Activated T-helper 1 cell treated with anti-CD3 and anti-CD28 coated beads, Interleukin-12 subunit alpha, Interleukin-12 subunit beta, Interleukin-2, Interleukin-4 antibody, amounts not matched to agents 30 ng/mL and 10 ng/mL and 1 ng/mL, durations not matched to agents 14 hours and 24 hours and 36 hours (primary cell): ENCODE data around the gene PDGFA. TPM values are rescaled to one million over a fixed set of nuclear protein-coding genes. Genes with fewer than 3 reads are reported as not detected.
A peak's percentile ranks its signal among the peaks of the same experiment; 100 is the strongest.

Source experiments
- DNase-seq: peaks from one replicate; pipeline ENCODE4 v3.0.0; 2021; ENCODE audit warnings: low spot score
- H3K27ac Mint-ChIP-seq: one replicate; pipeline ENCODE4 v1.8.0; 2021; ENCODE audit warnings: mild to moderate bottlenecking, mixed read lengths
- H3K27me3 Mint-ChIP-seq: one replicate; pipeline ENCODE4 v1.8.0; 2022; ENCODE audit warnings: mild to moderate bottlenecking, moderate library complexity, mixed read lengths; ENCODE audit not compliant: insufficient read depth
- H3K36me3 Mint-ChIP-seq: one replicate; pipeline ENCODE4 v1.8.0; 2021; ENCODE audit warnings: low read depth, mixed read lengths
- H3K4me1 Mint-ChIP-seq: one replicate; pipeline ENCODE4 v1.8.0; 2021; ENCODE audit warnings: low read depth, mixed read lengths
- H3K4me3 Mint-ChIP-seq: one replicate; pipeline ENCODE4 v1.8.0; 2021; ENCODE audit warnings: mild to moderate bottlenecking, moderate library complexity, mixed read lengths
- H3K9me3 Mint-ChIP-seq: one replicate; pipeline ENCODE4 v1.8.0; 2021; ENCODE audit warnings: mixed read lengths
- intact Hi-C: fragments of 100-400 bp; cut with micrococcal nuclease; formaldehyde crosslinking; loops from one replicate; pipeline ENCODE4 v1.15.1; 2024
- total RNA-seq: library from RNA; stranded (reverse); gene quantifications from 2 replicates; pipeline ENCODE4 v1.2.3, GENCODE V29; 2022

Gene PDGFA
- total RNA-seq, 1 donor from 2014 or later: 8.5 TPM

- Mint-ChIP-seq H3K27me3 (no peaks in the 10 kb centered on the region), H3K36me3 (no peaks in the 10 kb centered on the region), H3K4me3 (no peak overlapping the region), H3K4me1 (no peaks in the 10 kb centered on the region), H3K9me3 (peaks cover 24% of the 10 kb centered on the region), H3K27ac (no peak overlapping the region)
- intact Hi-C loops: no loop called here
- DNase-seq: no peak
Observed at GRCh38 chr7:471191-471865, 48.3 kb downstream of the PDGFA start.

- Mint-ChIP-seq H3K9me3 (peaks cover 24% of the 10 kb centered on the region), H3K4me3 (no peak overlapping the region), H3K36me3 (no peaks in the 10 kb centered on the region), H3K4me1 (no peaks in the 10 kb centered on the region), H3K27me3 (no peaks in the 10 kb centered on the region), H3K27ac (no peak overlapping the region)
- intact Hi-C loops: no loop called here
- DNase-seq: no peak
Observed at GRCh38 chr7:469563-469961, 50.1 kb downstream of the PDGFA start.

DNA sequence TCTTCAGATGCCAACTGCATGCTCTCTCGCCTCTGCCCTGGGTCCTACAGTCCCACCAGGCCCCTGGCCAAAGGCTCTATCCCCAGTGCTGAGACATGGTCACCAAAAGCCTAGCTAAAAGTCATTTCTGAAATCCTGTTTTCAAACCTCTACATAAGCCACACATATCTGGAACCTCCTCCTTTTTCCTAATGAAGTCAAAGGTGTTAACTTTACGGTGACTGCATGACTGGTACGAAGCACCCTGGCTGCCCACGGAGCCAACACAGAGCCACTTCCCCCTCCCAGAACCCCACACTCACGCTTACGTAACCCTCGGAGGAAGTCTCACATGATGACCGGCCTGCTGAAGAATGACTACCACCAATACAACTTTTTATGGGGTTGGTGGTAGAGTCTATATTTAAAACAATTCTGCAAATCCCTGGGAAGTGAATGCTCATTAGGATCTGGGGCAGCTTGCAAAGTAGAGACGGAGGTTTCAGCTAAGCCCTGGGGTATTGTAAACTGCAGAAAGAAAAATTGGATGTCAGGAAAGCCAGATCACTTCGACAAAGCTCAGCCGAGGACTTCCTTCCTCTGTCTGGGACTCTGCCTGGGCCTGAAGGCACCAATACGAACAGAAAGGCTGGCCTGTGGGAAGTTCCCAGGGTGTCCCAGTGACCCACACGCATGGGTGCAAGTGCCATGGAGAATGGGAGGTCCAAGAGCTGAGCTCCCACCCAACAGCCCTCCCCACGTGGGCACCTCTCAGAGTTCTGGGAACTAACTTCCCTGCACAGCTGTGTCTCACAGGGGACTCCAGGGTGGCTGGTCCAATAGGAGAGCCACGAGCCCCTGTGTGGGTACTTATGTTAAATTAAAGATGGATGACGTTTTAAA is 50.7 kb downstream of the PDGFA start:
- no peaks in the 10 kb centered on the region for H3K27me3 Mint-ChIP-seq
- intact Hi-C loops: no loop called here
- H3K27ac Mint-ChIP-seq: no peak overlapping the region
- H3K36me3 Mint-ChIP-seq: no peaks in the 10 kb centered on the region
- no peak for DNase-seq
- H3K9me3 Mint-ChIP-seq: peaks cover 23% of the 10 kb centered on the region
- H3K4me1 Mint-ChIP-seq: no peaks in the 10 kb centered on the region
- no peak overlapping the region for H3K4me3 Mint-ChIP-seq

DNA sequence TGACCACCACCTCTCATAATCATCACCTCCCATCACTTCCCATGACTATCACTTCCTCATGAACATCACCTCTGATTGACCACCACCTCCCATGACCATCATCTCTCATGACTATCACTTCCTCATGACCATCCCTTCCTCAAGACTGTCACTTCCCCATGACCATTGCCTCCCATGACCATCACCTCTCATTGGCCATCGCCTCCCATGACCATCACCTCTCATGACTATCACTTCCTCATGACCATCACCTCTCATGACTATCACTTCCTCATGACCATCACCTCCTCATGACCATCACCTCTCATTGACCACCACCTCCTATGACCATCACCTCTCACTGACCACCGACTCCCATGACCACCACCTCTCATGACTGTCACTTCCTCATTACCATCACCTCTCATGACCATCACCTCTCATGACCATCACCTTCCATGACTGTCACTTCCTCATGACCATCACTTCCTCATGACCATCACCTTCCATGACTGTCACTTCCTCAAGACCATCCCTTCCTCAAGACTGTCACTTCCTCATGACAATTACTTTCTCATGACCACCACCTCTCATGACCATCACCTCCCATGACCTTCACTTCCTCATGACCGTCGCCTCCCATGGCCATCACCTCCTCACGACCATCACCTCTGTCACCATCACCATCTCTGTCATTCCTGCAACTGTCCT is 51.6 kb downstream of the PDGFA start:
- Mint-ChIP-seq H3K36me3 (no peaks in the 10 kb centered on the region), H3K9me3 (peaks cover 21% of the 10 kb centered on the region), H3K27ac (peak overlapping the region; percentile 6), H3K4me1 (no peaks in the 10 kb centered on the region), H3K4me3 (no peak overlapping the region), H3K27me3 (no peaks in the 10 kb centered on the region)
- DNase-seq: no peak
- intact Hi-C loops: no loop called here

GRCh38 chr7:467393-467828 is 52.2 kb downstream of the PDGFA start:
- Mint-ChIP-seq H3K4me1 (no peaks in the 10 kb centered on the region), H3K9me3 (peaks cover 21% of the 10 kb centered on the region), H3K27me3 (no peaks in the 10 kb centered on the region), H3K27ac (no peak overlapping the region), H3K36me3 (no peaks in the 10 kb centered on the region), H3K4me3 (no peak overlapping the region)
- intact Hi-C loops: no loop called here
- DNase-seq: no peak

DNA sequence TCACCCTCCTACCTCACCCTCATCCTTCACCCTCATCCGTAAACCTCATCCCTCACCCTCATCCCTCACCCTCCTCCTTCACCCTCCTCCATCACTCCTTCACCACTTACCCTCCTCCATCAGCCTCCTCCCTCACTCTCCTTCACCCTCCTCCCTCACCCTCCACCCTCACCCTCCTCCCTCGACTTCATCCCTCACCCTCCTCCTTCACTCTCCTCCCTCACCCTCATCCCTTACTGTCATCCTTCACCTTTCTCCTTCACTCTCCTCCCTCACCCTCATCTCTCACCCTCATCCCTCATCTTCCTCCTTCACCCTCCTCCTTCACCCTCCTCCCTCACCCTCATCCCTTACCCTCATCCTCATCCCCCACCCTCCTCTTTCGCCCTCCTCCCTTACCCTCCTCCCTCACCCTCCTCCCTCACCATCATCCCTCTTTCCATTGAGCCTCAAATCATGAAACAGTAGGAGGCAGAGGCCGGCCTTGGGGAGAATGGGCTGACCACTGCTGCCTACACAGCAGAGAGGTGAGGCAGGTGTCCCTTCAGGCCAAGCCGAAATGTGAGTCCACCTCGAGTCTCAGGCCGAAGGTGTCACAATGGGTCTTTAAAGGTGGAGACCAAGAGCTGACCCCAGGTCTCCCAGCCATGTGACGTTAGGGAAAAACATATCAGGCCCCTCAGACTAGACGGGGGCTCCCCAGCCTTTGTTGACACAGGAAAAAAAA is 53.0 kb downstream of the PDGFA start:
- intact Hi-C loops: no loop called here
- no peak overlapping the region for H3K27ac Mint-ChIP-seq
- H3K27me3 Mint-ChIP-seq: no peaks in the 10 kb centered on the region
- DNase-seq: no peak
- H3K9me3 Mint-ChIP-seq: peaks cover 21% of the 10 kb centered on the region
- H3K4me1 Mint-ChIP-seq: no peaks in the 10 kb centered on the region
- H3K36me3 Mint-ChIP-seq: no peaks in the 10 kb centered on the region
- no peak overlapping the region for H3K4me3 Mint-ChIP-seq

GRCh38 chr7:465710-466400 is 53.8 kb downstream of the PDGFA start:
- Mint-ChIP-seq H3K27ac (no peak overlapping the region), H3K27me3 (no peaks in the 10 kb centered on the region), H3K4me3 (no peak overlapping the region), H3K9me3 (peaks cover 21% of the 10 kb centered on the region), H3K4me1 (no peaks in the 10 kb centered on the region), H3K36me3 (no peaks in the 10 kb centered on the region)
- intact Hi-C loops: no loop called here
- DNase-seq: no peak

- no peak for DNase-seq
- intact Hi-C loops: no loop called here
- Mint-ChIP-seq H3K9me3 (peaks cover 21% of the 10 kb centered on the region), H3K4me1 (no peaks in the 10 kb centered on the region), H3K4me3 (no peak overlapping the region), H3K27me3 (no peaks in the 10 kb centered on the region), H3K27ac (no peak overlapping the region), H3K36me3 (no peaks in the 10 kb centered on the region)
Observed at GRCh38 chr7:464454-465401, 54.9 kb downstream of the PDGFA start.

GRCh38 chr7:463817-464453 is 55.7 kb downstream of the PDGFA start:
- Mint-ChIP-seq H3K4me1 (no peaks in the 10 kb centered on the region), H3K9me3 (peaks cover 19% of the 10 kb centered on the region), H3K27ac (no peak overlapping the region), H3K36me3 (no peaks in the 10 kb centered on the region), H3K27me3 (no peaks in the 10 kb centered on the region), H3K4me3 (no peak overlapping the region)
- intact Hi-C loops: no loop called here
- no peak for DNase-seq

DNA sequence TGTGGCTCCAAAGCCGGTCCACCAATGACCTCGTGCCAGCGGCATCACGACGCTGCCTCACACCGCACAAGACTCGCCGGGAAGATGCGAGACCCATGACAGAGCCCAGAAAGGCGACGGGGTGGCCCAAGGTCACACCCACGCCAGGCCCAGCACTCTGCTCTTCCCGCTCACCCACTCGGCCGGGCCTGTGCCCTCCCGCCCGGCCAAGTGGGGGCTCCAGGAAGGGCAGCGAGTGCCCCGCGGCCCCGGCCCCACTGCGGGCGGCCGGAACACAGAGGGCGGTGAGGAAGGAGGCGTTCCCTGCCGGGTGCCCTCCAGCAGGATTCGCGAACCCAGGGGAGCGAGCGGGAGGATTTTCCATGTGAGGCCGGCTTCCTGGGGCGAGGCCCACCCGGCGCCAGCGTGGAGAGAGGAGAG is 56.3 kb downstream of the PDGFA start:
- Mint-ChIP-seq H3K27ac (no peak overlapping the region), H3K4me1 (no peaks in the 10 kb centered on the region), H3K4me3 (no peak overlapping the region), H3K27me3 (no peaks in the 10 kb centered on the region), H3K9me3 (peaks cover 14% of the 10 kb centered on the region), H3K36me3 (no peaks in the 10 kb centered on the region)
- intact Hi-C loops: no loop called here
- DNase-seq: no peak
